NCI-H1436 treated with DMSO at 0.1 percent for 48 hours (cell line): ENCODE results near the gene USP12.

Source experiments
- DNase-seq: peaks from one replicate; lab custom pipeline; 2025; lab: John Stamatoyannopoulos, UW

The USP12 gene

GRCh38 chr13:27035892-27036235 is 135.7 kb downstream of the USP12 start:
- DNase-seq, result no peak

- DNase-seq, result no peak
Observed at GRCh38 chr13:27034678-27035111, 136.9 kb downstream of the USP12 start.

- no peak for DNase-seq
Observed at GRCh38 chr13:27028683-27029480, 142.7 kb downstream of the USP12 start.

- no peak for DNase-seq
Observed at GRCh38 chr13:27027086-27027667, 144.4 kb downstream of the USP12 start.

- no peak for DNase-seq
Observed at GRCh38 chr13:27026396-27026795, 145.2 kb downstream of the USP12 start.

GRCh38 chr13:27024776-27025492 is 146.7 kb downstream of the USP12 start:
- DNase-seq, result no peak

GRCh38 chr13:27024074-27024461 is 147.5 kb downstream of the USP12 start:
- DNase-seq, result no peak

- no peak for DNase-seq
Observed at GRCh38 chr13:27023385-27024073, 148.1 kb downstream of the USP12 start.

GRCh38 chr13:27022571-27023311 is 148.9 kb downstream of the USP12 start:
- no peak for DNase-seq

GRCh38 chr13:27020415-27020814 is 151.2 kb downstream of the USP12 start:
- DNase-seq, result no peak

- no peak for DNase-seq
Observed at GRCh38 chr13:27018882-27019281, 152.7 kb downstream of the USP12 start.

- no peak for DNase-seq
Observed at GRCh38 chr13:27018344-27018861, 153.2 kb downstream of the USP12 start.

- DNase-seq, result no peak
Observed at GRCh38 chr13:27016875-27017274, 154.7 kb downstream of the USP12 start.
